GM12892 (cell line): ENCODE measurements around the gene OSTF1.

Source experiments
- POLR2A ChIP-seq: IDR thresholded peaks from 2 replicates; pipeline ENCODE4 v1.6.1; 2011; ENCODE audit warnings: low read depth, low read length, control low read depth
- POLR2AphosphoS5 ChIP-seq: IDR thresholded peaks from 2 replicates; pipeline ENCODE4 v1.6.1; 2011; ENCODE audit warnings: low read depth, low read length, control low read depth
- TAF1 ChIP-seq: IDR thresholded peaks from 2 replicates; pipeline ENCODE4 v1.6.1; 2011; ENCODE audit warnings: low read depth, mild to moderate bottlenecking, control low read depth, low read length, borderline replicate concordance

GRCh38 chr9:75084081-75084672 lies 4.1 kb upstream of the OSTF1 start:
- no peak for TF ChIP-seq POLR2AphosphoS5
- no peak for TF ChIP-seq POLR2A
- TF ChIP-seq TAF1 = no peak
